ENCODE measurements around the gene PPP1R3A. TPM values are rescaled to one million over a fixed set of nuclear protein-coding genes. Genes with fewer than 3 reads are reported as not detected.
"Not testable (repeated sequence)": the region's sequence is repeated elsewhere in the genome, so short reads cannot be mapped to it uniquely, and the experiment has no call there.

Gene PPP1R3A
- 0.18 TPM for polyA plus RNA-seq (2013, experiment 1 of 2; ENCODE audit: insufficient read length)
- 0.59 TPM for polyA plus RNA-seq (2013, experiment 2 of 2; ENCODE audit: insufficient read length)

GRCh38 chr7:113918946-113919345 is at the start of gene PPP1R3A:
Gene PPP1R3A, minus strand, starts transcription at chr7:113919009. Its CDS starts 13 bp downstream, at chr7:113918996.
- DNase-seq, result no peak

- no peak for DNase-seq
Measured at GRCh38 chr7:113963356-113963755, 44.5 kb upstream of the PPP1R3A start.

- DNase-seq, result no peak
Measured at GRCh38 chr7:113959910-113960309, 41.1 kb upstream of the PPP1R3A start.

GRCh38 chr7:113955157-113955556 is 36.3 kb upstream of the PPP1R3A start:
- no peak for DNase-seq

GRCh38 chr7:113953553-113953952 is 34.7 kb upstream of the PPP1R3A start:
- no peak for DNase-seq

GRCh38 chr7:113945018-113945938 is 26.5 kb upstream of the PPP1R3A start:
- no peak for DNase-seq

GRCh38 chr7:113936982-113937381 is 18.2 kb upstream of the PPP1R3A start:
- DNase-seq, result no peak

- DNase-seq, result no peak
Measured at GRCh38 chr7:113936535-113936934, 17.7 kb upstream of the PPP1R3A start.

GRCh38 chr7:113929389-113929788 is 10.6 kb upstream of the PPP1R3A start:
- DNase-seq, result not testable (repeated sequence)

- no peak for DNase-seq
Measured at GRCh38 chr7:113928112-113928511, 9.3 kb upstream of the PPP1R3A start.

GRCh38 chr7:113922049-113922448 is 3.2 kb upstream of the PPP1R3A start:
- no peak for DNase-seq

GRCh38 chr7:113921363-113921762 is 2.6 kb upstream of the PPP1R3A start:
- DNase-seq, result no peak

- no peak for DNase-seq
Measured at GRCh38 chr7:113917840-113918239, 969 bp downstream of the PPP1R3A start.

GRCh38 chr7:113915956-113916355 is 2.9 kb downstream of the PPP1R3A start:
- DNase-seq, result peak; percentile 56

- no peak for DNase-seq
Measured at GRCh38 chr7:113912876-113913275, 5.9 kb downstream of the PPP1R3A start.

GRCh38 chr7:113907617-113908016 is 11.2 kb downstream of the PPP1R3A start:
- no peak for DNase-seq

- DNase-seq, result no peak
Measured at GRCh38 chr7:113904521-113904920, 14.3 kb downstream of the PPP1R3A start.

GRCh38 chr7:113892818-113893217 is 26.0 kb downstream of the PPP1R3A start:
- DNase-seq, result no peak

- DNase-seq, result peak; percentile 76
Measured at GRCh38 chr7:113891828-113892227, 27.0 kb downstream of the PPP1R3A start.

GRCh38 chr7:113891031-113891350 is 27.8 kb downstream of the PPP1R3A start:
- no peak for DNase-seq

- peak; percentile 70 for DNase-seq
Measured at GRCh38 chr7:113890331-113891030, 28.3 kb downstream of the PPP1R3A start.

- no peak for DNase-seq
Measured at GRCh38 chr7:113883096-113883495, 35.7 kb downstream of the PPP1R3A start.

- no peak for DNase-seq
Measured at GRCh38 chr7:113880559-113880958, 38.2 kb downstream of the PPP1R3A start.
